Gastrocnemius medialis (tissue), 4 donors: ENCODE measurements around the gene MLIP. TPM values are rescaled to one million over a fixed set of nuclear protein-coding genes. Genes with fewer than 3 reads are reported as not detected.
"Not testable (repeated sequence)": the region's sequence is repeated elsewhere in the genome, so short reads cannot be mapped to it uniquely, and the experiment has no call there.

ENCODE experiments used
- ATAC-seq, 2 donors: fragments of 150-250 bp; one replicate each; pipeline ENCODE4 v1.9.1; 2016
- DNase-seq, 2 donors: peaks; one replicate each; pipeline ENCODE4 v3.0.0-alpha.2; 2019
- H3K27ac ChIP-seq, 4 donors: fragments of 200-600 bp; sonication (generic); 1 replicate in 1 of 4; 2 replicates in 3 of 4; pipeline ENCODE4 v1.5.1; 2016 to 2018; ENCODE audit warnings: mild to moderate bottlenecking in 2 of 4, moderate library complexity in 1 of 4
- H3K27me3 ChIP-seq, 3 donors: fragments of 200-600 bp; sonication (generic) in 2 of 3; 1 replicate in 1 of 3; 2 replicates in 2 of 3; pipeline versions ENCODE4 v1.5.1 to v1.6.0; 2016 to 2019; ENCODE audit warnings: mild to moderate bottlenecking in 1 of 3, moderate library complexity in 1 of 3
- H3K36me3 ChIP-seq, 2 donors: fragments of 200-600 bp; sonication (generic) in 1 of 2; one replicate each; pipeline ENCODE4 v1.5.1; 2017 to 2018
- H3K4me1 ChIP-seq, 2 donors: fragments of 200-600 bp; sonication (generic) in 1 of 2; one replicate each; pipeline ENCODE4 v1.5.1; 2016 to 2017; ENCODE audit warnings: mild to moderate bottlenecking in 2 of 2
- H3K4me3 ChIP-seq, 4 donors: fragments of 200-600 bp; sonication (generic) in 3 of 4; 1 replicate in 1 of 4; 2 replicates in 3 of 4; pipeline ENCODE4 v1.5.1; 2016 to 2019; ENCODE audit warnings: mild to moderate bottlenecking in 2 of 4
- H3K9me3 ChIP-seq, 3 donors: fragments of 200-600 bp; sonication (generic) in 2 of 3; 1 replicate in 1 of 3; 2 replicates in 2 of 3; pipeline ENCODE4 v1.5.1; 2016 to 2019
- POLR2A ChIP-seq, 2 donors: fragments of 450-650 bp; IDR thresholded peaks; one replicate each; pipeline ENCODE4 v1.6.1; 2017; ENCODE audit warnings: antibody characterized with exemption in 2 of 2, mild to moderate bottlenecking in 2 of 2, moderate library complexity in 2 of 2
- in situ Hi-C, 4 donors: fragments of 200-750 bp; cut with MboI; loops; one replicate each; pipeline versions ENCODE4 v1.15.0 to v1.8.0; 2017; ENCODE audit warnings: low sequenced_read_pairs in 4 of 4
- intact Hi-C: fragments of 100-400 bp; cut with DNase I; formaldehyde crosslinking; loops from one replicate; pipeline ENCODE4 v1.15.1; 2023; ENCODE audit warnings: low total_unique reads
- total RNA-seq, 4 donors: library from RNA; depleted of rRNA; stranded (reverse); fragments of >200 nt; gene quantifications; one replicate each; pipeline versions ENCODE4 v1.1.0 to v1.2.3, GENCODE V29; 2016
- TF ChIP-seq, protein P1 (sequence below), 5 experiments: fragments of 450-650 bp in 3 of 5; fragments of 200-600 bp in 2 of 5; sonication (generic) in 2 of 5; IDR thresholded peaks in 4 of 5; conservative IDR thresholded peaks in 1 of 5; 1 replicate in 4 of 5; 2 replicates in 1 of 5; pipeline ENCODE4 v1.5.1; 2016 to 2019; ENCODE audit warnings: antibody characterized with exemption in 5 of 5, mild to moderate bottlenecking in 3 of 5, moderate library complexity in 3 of 5

The MLIP gene
- total RNA-seq, 4 donors from 2014 or later, result 130 to 200 (median 160) TPM

DNA sequence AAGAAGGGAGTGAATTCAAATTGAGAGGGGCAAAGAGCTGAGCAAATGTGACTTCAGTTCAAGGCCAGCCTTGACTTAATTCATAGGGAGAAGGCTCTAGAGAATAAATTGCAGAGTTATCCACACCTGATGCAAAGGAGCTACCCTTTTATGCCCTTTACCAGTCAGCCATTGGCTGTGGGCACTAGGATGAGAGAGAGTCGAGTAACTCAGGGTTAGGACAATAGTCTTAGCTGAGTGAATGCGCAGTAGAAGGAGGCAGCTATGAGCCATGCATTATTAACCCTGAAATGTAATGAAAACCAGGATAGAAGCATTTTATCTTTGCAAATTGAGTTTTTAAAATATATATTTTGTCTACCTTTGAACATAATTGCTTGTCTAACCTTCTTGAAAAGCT, 134.0 kb downstream of the MLIP start:
- H3K36me3 ChIP-seq, result peaks cover 0 to 6% of the 10 kb centered on the region in 2 donors
- no peak overlapping the region for H3K4me3 ChIP-seq
- intact Hi-C loops (no loop called here), in situ Hi-C loops (no loop called here)
- no peaks in the 10 kb centered on the region for H3K9me3 ChIP-seq
- H3K4me1 ChIP-seq, result no peaks in the 10 kb centered on the region
- ATAC-seq (no peak), DNase-seq (no peak)
- H3K27me3 ChIP-seq, result no peaks in the 10 kb centered on the region
- H3K27ac ChIP-seq, result peak overlapping the region in 1 of 4 donors; percentile 7
- TF ChIP-seq, protein P1, sequence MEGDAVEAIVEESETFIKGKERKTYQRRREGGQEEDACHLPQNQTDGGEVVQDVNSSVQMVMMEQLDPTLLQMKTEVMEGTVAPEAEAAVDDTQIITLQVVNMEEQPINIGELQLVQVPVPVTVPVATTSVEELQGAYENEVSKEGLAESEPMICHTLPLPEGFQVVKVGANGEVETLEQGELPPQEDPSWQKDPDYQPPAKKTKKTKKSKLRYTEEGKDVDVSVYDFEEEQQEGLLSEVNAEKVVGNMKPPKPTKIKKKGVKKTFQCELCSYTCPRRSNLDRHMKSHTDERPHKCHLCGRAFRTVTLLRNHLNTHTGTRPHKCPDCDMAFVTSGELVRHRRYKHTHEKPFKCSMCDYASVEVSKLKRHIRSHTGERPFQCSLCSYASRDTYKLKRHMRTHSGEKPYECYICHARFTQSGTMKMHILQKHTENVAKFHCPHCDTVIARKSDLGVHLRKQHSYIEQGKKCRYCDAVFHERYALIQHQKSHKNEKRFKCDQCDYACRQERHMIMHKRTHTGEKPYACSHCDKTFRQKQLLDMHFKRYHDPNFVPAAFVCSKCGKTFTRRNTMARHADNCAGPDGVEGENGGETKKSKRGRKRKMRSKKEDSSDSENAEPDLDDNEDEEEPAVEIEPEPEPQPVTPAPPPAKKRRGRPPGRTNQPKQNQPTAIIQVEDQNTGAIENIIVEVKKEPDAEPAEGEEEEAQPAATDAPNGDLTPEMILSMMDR (IDR thresholded peaks at IDR 0.05 in 4 of 5, conservative IDR thresholded peaks at IDR 0.05 in 1 of 5), result no peak
- no peak for TF ChIP-seq POLR2A (IDR thresholded peaks at IDR 0.05)

DNA sequence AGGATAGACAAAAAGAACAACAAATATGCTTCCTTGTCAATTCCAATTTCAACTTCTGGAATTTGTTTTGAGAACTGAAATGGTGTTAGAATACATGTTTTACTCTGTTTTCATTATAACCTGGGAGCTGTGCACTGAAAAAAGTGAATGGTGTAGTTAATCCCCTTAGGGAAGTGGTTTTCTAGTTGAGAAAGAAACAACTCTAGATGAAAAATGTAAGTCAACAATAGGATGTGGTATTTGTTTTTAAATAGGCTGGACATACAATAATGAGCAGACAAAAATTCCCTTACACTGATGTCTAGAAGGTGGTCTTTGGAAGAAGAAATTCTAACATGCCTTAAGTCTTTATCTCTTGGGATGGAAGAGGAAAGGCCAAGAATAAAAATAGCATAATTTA, 137.1 kb downstream of the MLIP start:
- H3K27ac ChIP-seq, result no peak overlapping the region
- H3K4me1 ChIP-seq, result peaks cover 6 to 8% of the 10 kb centered on the region in 2 donors
- H3K36me3 ChIP-seq, result peaks cover 0 to 6% of the 10 kb centered on the region in 2 donors
- in situ Hi-C loops (no loop called here), intact Hi-C loops (no loop called here)
- H3K27me3 ChIP-seq, result no peaks in the 10 kb centered on the region
- no peak for DNase-seq
- no peaks in the 10 kb centered on the region for H3K9me3 ChIP-seq
- H3K4me3 ChIP-seq, result no peak overlapping the region
- TF ChIP-seq, protein P1 (IDR thresholded peaks at IDR 0.05 in 4 of 5, conservative IDR thresholded peaks at IDR 0.05 in 1 of 5), result no peak
- TF ChIP-seq POLR2A (IDR thresholded peaks at IDR 0.05), result no peak
- ATAC-seq, result no peak

DNA sequence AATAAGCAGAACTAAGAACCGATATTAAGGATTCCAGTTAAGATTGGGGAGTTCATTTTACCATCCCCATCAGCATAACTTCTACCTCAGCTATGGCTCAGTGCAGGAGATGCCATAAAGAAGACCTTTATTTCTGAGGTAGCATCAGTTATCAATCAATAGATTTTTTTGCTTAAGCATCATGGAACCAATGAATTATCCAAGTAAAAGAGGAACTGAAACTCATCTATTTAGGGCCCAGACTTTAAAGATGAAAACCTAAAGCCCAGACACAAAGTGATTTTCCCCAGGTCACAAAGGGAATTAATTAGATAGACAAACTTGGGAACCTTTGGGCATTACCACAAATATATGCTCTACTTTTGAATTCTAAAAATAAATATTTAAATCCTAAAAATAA, 137.8 kb downstream of the MLIP start:
- no peaks in the 10 kb centered on the region for H3K9me3 ChIP-seq
- no peak overlapping the region for H3K27ac ChIP-seq
- intact Hi-C loops, result no loop called here
- TF ChIP-seq POLR2A (IDR thresholded peaks at IDR 0.05), result no peak
- TF ChIP-seq, protein P1 (IDR thresholded peaks at IDR 0.05 in 4 of 5, conservative IDR thresholded peaks at IDR 0.05 in 1 of 5), result no peak
- peaks cover 7 to 15% of the 10 kb centered on the region in 2 donors for H3K4me1 ChIP-seq
- in situ Hi-C loops, result no loop called here
- ATAC-seq, result no peak
- DNase-seq, result no peak
- peaks cover 0 to 6% of the 10 kb centered on the region in 2 donors for H3K36me3 ChIP-seq
- H3K4me3 ChIP-seq, result no peak overlapping the region
- H3K27me3 ChIP-seq, result no peaks in the 10 kb centered on the region

DNA sequence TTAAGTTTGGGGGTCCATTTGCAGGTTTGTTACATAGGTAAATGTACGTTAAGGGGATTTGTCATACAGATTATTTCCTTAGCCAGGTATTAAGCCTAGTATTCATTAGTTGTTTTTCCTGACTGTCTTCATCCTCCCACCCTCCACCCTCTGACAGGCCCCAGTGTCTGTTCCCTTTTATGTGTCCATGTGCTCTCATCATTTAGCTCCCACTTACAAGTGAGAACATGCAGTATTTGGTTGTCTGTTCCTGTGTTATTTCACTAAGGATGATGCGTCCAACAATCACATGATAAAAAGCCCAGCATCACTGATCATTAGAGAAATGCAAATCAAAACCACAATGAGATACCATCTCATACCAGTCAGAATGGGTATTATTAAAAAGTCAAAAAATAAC, 138.6 kb downstream of the MLIP start:
- intact Hi-C loops, result not testable (repeated sequence)

DNA sequence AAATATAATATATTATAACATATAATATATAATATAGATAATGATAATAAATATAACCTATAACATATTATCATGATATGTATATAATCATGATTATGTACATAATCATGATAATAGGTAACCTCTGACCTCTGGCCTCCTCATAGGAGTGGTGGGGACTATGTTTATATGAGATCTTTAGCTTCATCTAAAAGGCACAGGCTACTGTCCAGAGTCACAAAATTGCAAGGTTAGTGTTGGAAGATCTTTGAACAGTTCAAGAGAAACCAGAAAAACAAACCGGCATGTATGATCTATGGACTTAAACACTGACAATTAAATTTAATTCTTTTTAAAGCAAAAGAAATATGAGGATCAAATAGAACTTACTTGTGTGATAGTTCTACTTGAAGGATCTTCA, 141.3 kb downstream of the MLIP start:
- Histone ChIP-seq H3K36me3 (peaks cover 0 to 11% of the 10 kb centered on the region in 2 donors), H3K27ac (peak overlapping the region; percentile 0 to 82 (median 60)), H3K4me3 (no peak overlapping the region), H3K9me3 (no peaks in the 10 kb centered on the region), H3K27me3 (no peaks in the 10 kb centered on the region), H3K4me1 (peaks cover 39 to 49% of the 10 kb centered on the region in 2 donors)
- DNase-seq, result no peak
- ATAC-seq, result no peak
- in situ Hi-C loops (loop anchor here in 2 of 4 donors (25.0 kb wide), 1 partner anchor 265 kb away; no protein-coding TSS in a partner anchor), intact Hi-C loops (no loop called here)
- TF ChIP-seq, protein P1 (IDR thresholded peaks at IDR 0.05 in 4 of 5, conservative IDR thresholded peaks at IDR 0.05 in 1 of 5), result no peak
- TF ChIP-seq POLR2A (IDR thresholded peaks at IDR 0.05), result no peak

More for the DNA sequence above, 138.6 kb downstream of the MLIP start:
- not testable (repeated sequence) for H3K4me3 ChIP-seq, ATAC-seq, H3K9me3 ChIP-seq, H3K36me3 ChIP-seq, H3K27me3 ChIP-seq, H3K27ac ChIP-seq, DNase-seq
- in situ Hi-C loops, result loop anchor here in 2 of 4 donors (25.0 kb wide), 1 partner anchor 263 kb away; no protein-coding TSS in a partner anchor
- H3K4me1 ChIP-seq, result peaks cover 13 to 22% of the 10 kb centered on the region in 2 donors
